HepG2 (cell line): Measurements from ENCODE around the gene HPCAL4. TPM values are rescaled to one million over a fixed set of nuclear protein-coding genes. Genes with fewer than 3 reads are reported as not detected.
A peak's percentile ranks its signal among the peaks of the same experiment; 100 is the strongest.

Source experiments
- ATAC-seq: fragments of 200-7000 bp; cut with Tn5 transposase; 3 replicates; pipeline ENCODE4 v1.9.1; 2020; ENCODE audit warnings: mild to moderate bottlenecking, moderate library complexity
- BruUV-seq: library from RNA; stranded (reverse); fragments of 400-500 nt; replicated peaks from 2 replicates; lab custom pipeline; 2021; lab: Mats Ljungman, UMichigan
- CTCF ChIA-PET: fragments of 300-600 bp; formaldehyde crosslinking; extraction: SDS; loops from one replicate; lab custom pipeline; 2021; ENCODE audit warnings: low total read pairs, inconsistent platforms, low intra/inter-chr PET ratio; lab: Yijun Ruan, JAX
- POLR2A ChIA-PET: fragments of 350-600 bp; sonication (Branson Sonifier 250); formaldehyde crosslinking; loops from one replicate; lab custom pipeline; 2020; ENCODE audit warnings: antibody characterized with exemption, inconsistent platforms; lab: Yijun Ruan, JAX
- DNase-seq: peaks from one replicate; pipeline ENCODE4 v3.0.0-alpha.2; 2015; ENCODE audit warnings: low spot score
- FAIRE-seq: peaks from 3 replicates; lab custom pipeline; 2011; peaks lifted over from hg19 to GRCh38; lab: Jason Lieb, UNC
- H2AFZ ChIP-seq: one replicate; pipeline ENCODE4 v1.6.1; 2011; ENCODE audit warnings: low read length, inconsistent platforms
- H3K27ac ChIP-seq: fragments of 300-600 bp; 3 replicates; pipeline ENCODE4 v1.8.0; 2011; ENCODE audit warnings: mixed run types, mild to moderate bottlenecking, mixed read lengths, low read length, inconsistent platforms; ENCODE audit not compliant: insufficient read depth; ENCODE audit errors: extremely low read length
- H3K27me3 ChIP-seq, 2 experiments: fragments of 200-600 bp in 1 of 2; 2 replicates in 1 of 2; 3 replicates in 1 of 2; pipeline versions ENCODE4 v1.6.0 to v1.8.0; 2011; ENCODE audit warnings: low read length in 2 of 2, mild to moderate bottlenecking in 2 of 2, moderate library complexity in 2 of 2, inconsistent platforms in 1 of 2; ENCODE audit not compliant: insufficient read depth in 2 of 2, control insufficient read depth in 1 of 2
- H3K36me3 ChIP-seq, 2 experiments: fragments of 200-600 bp in 1 of 2; replicated peaks in 1 of 2; 2 replicates in 1 of 2; 3 replicates in 1 of 2; pipeline versions ENCODE4 v1.5.1 to v1.8.0; 2011; ENCODE audit warnings: low read length in 2 of 2, inconsistent platforms in 1 of 2; ENCODE audit not compliant: insufficient read depth in 2 of 2, control insufficient read depth in 1 of 2
- H3K4me1 ChIP-seq: 2 replicates; pipeline ENCODE4 v1.5.1; 2012; ENCODE audit warnings: low read length, inconsistent platforms; ENCODE audit not compliant: insufficient read depth
- H3K4me2 ChIP-seq: 2 replicates; pipeline ENCODE4 v1.6.0; 2011; ENCODE audit warnings: low read depth, low read length, inconsistent platforms
- H3K4me3 ChIP-seq, 3 experiments: fragments of 200-600 bp in 1 of 3; sonication (generic), shearing (Covaris generic) in 1 of 3; replicated peaks in 1 of 3; 2 replicates each; pipeline ENCODE4 v1.5.1; 2011 to 2016; ENCODE audit warnings: low read length in 3 of 3, inconsistent platforms in 2 of 3, low read depth in 2 of 3, mild to moderate bottlenecking in 2 of 3, control low read depth in 1 of 3, mixed read lengths in 1 of 3; ENCODE audit not compliant: insufficient read depth in 1 of 3
- H3K79me2 ChIP-seq: one replicate; pipeline ENCODE4 v1.6.1; 2011; ENCODE audit warnings: low read length, inconsistent platforms; ENCODE audit not compliant: insufficient read depth
- H3K9ac ChIP-seq: 2 replicates; pipeline ENCODE4 v1.6.0; 2011; ENCODE audit warnings: mild to moderate bottlenecking, low read depth, low read length, inconsistent platforms; ENCODE audit not compliant: insufficient read depth
- H3K9me3 ChIP-seq: 2 replicates; pipeline ENCODE4 v1.5.1; 2012; ENCODE audit warnings: mild to moderate bottlenecking, low read length
- H4K20me1 ChIP-seq: 2 replicates; pipeline ENCODE4 v1.6.0; 2011; ENCODE audit warnings: inconsistent platforms, mild to moderate bottlenecking, low read length, moderate library complexity; ENCODE audit not compliant: insufficient read depth
- MAFF ChIP-seq: IDR thresholded peaks from 2 replicates; pipeline ENCODE4 v1.6.1; 2011; ENCODE audit warnings: low read depth, low read length, improper control_type of control experiment
- MAFK ChIP-seq, 2 experiments: IDR thresholded peaks in 1 of 2; conservative IDR thresholded peaks in 1 of 2; 2 replicates each; pipeline ENCODE4 v1.6.1; 2011; ENCODE audit warnings: improper control_type of control experiment in 2 of 2, low read length in 2 of 2
- MEIS1 ChIP-seq: sonication (generic); formaldehyde crosslinking; IDR thresholded peaks from 2 replicates; pipeline ENCODE4 v1.9.0; 2021; ENCODE audit warnings: mild to moderate bottlenecking, missing genetic modification reagents, moderate library complexity, borderline replicate concordance
- SPEN ChIP-seq: sonication (generic); formaldehyde crosslinking; IDR thresholded peaks from 2 replicates; pipeline ENCODE4 v1.5.1; 2020; ENCODE audit warnings: low read depth, mild to moderate bottlenecking, missing genetic modification reagents
- TEAD2 ChIP-seq: sonication (generic); formaldehyde crosslinking; IDR thresholded peaks from 2 replicates; pipeline ENCODE4 v1.9.0; 2021; ENCODE audit warnings: missing genetic modification reagents
- ZFP37 ChIP-seq: sonication (generic); formaldehyde crosslinking; IDR thresholded peaks from 2 replicates; pipeline ENCODE4 v1.4.0; 2020; ENCODE audit warnings: missing genetic modification reagents, borderline replicate concordance
- ZNF335 ChIP-seq: sonication (generic); formaldehyde crosslinking; IDR thresholded peaks from 2 replicates; pipeline ENCODE4 v1.4.0; 2020; ENCODE audit warnings: missing genetic modification reagents
- WGBS: methylation state at CpG from one replicate; pipeline ENCODE4 v1.1.6; 2017; ENCODE audit warnings: low lambda C conversion rate; 5-methylcytosine and 5-hydroxymethylcytosine counted together
- in situ Hi-C: cut with HindIII; loops from 2 replicates; pipeline ENCODE4 v1.10.0; 2017; ENCODE audit warnings: low pct_unique_long_range_greater_than_20kb; ENCODE audit not compliant: extremely low pct_ligation_motif_present
- intact Hi-C: fragments of 100-400 bp; cut with micrococcal nuclease; formaldehyde crosslinking; loops from one replicate; pipeline ENCODE4 v1.10.0; 2022; ENCODE audit not compliant: unreplicated experiment
- polyA plus RNA-seq, 8 experiments: library from polyadenylated mRNA; depleted of rRNA in 3 of 8; stranded (reverse) in 7 of 8; unstranded in 1 of 8; fragments of >200 nt; fragmentation: Illumina TruSeq in 4 of 8; extraction: Trizol in 4 of 8; gene quantifications; 2 replicates each; pipeline versions ENCODE4 v1.2.1 to v1.2.3, GENCODE V29; 2011 to 2016; ENCODE audit warnings: low read depth in 4 of 8, missing spikeins in 1 of 8, mixed read lengths in 1 of 8; ENCODE audit not compliant: insufficient read depth in 1 of 8
- total RNA-seq, 5 experiments: library from RNA; depleted of rRNA; stranded (reverse); fragments of >200 nt; fragmentation: Illumina TruSeq; extraction: Trizol; gene quantifications; 2 replicates each; pipeline ENCODE4 v1.2.3, GENCODE V29; 2016; ENCODE audit warnings: low read depth in 1 of 5
- TF ChIP-seq, protein P1 (sequence below): sonication (generic); formaldehyde crosslinking; IDR thresholded peaks from 2 replicates; pipeline ENCODE4; 2020; ENCODE audit warnings: missing genetic modification reagents, mild to moderate bottlenecking, borderline replicate concordance
- TF ChIP-seq, protein P2 (sequence below): sonication (generic); formaldehyde crosslinking; IDR thresholded peaks from 2 replicates; pipeline ENCODE4 v1.8.0; 2022; ENCODE audit warnings: low read depth, missing genetic modification reagents

HPCAL4 gene
- total and polyA plus RNA-seq, 2 of the 13 experiments (the other 11 are each of a cell fraction or from before 2014, with no cell fraction given) = not detected

DNA sequence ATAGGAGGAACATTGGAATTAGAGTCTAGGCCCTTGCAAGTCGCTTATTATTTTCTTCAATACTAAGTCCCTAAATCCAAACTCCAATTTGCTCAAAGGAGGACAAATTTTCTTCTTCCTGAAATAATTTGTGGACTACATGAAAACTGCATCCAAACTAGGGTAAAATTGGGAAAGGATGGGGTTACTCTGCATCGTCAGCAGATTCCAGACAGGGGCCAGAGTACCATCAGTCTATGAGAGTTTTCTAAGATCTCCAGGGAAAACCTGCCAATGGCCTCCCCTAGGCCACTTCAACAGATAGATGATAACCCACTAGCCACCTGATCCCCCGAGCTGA lies 52.3 kb downstream of the HPCAL4 start:
- Histone ChIP-seq H4K20me1 (no peaks in the 10 kb centered on the region), H2AFZ (no peak overlapping the region)
- no TSS peak for BruUV-seq
- TF ChIP-seq MAFF = peak; percentile 44
- TF ChIP-seq SPEN = no peak
- no peak for TF ChIP-seq TEAD2
- no peak for TF ChIP-seq ZNF335 (CRISPR knock-in tag)
- TF ChIP-seq MEIS1 = no peak
- TF ChIP-seq MAFK (conservative IDR thresholded peaks at IDR 0.05 in 1 of 2, IDR thresholded peaks at IDR 0.05 in 1 of 2; ENCODE audit: low read length in 2 of 2) = peak in 1 of 2 experiments; percentile 81; a peak in 3 of 4 replicates
- TF ChIP-seq ZFP37 = no peak
- TF ChIP-seq, protein P1, sequence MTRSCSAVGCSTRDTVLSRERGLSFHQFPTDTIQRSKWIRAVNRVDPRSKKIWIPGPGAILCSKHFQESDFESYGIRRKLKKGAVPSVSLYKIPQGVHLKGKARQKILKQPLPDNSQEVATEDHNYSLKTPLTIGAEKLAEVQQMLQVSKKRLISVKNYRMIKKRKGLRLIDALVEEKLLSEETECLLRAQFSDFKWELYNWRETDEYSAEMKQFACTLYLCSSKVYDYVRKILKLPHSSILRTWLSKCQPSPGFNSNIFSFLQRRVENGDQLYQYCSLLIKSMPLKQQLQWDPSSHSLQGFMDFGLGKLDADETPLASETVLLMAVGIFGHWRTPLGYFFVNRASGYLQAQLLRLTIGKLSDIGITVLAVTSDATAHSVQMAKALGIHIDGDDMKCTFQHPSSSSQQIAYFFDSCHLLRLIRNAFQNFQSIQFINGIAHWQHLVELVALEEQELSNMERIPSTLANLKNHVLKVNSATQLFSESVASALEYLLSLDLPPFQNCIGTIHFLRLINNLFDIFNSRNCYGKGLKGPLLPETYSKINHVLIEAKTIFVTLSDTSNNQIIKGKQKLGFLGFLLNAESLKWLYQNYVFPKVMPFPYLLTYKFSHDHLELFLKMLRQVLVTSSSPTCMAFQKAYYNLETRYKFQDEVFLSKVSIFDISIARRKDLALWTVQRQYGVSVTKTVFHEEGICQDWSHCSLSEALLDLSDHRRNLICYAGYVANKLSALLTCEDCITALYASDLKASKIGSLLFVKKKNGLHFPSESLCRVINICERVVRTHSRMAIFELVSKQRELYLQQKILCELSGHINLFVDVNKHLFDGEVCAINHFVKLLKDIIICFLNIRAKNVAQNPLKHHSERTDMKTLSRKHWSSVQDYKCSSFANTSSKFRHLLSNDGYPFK (CRISPR knock-in tag) = no peak
- TF ChIP-seq, protein P2, sequence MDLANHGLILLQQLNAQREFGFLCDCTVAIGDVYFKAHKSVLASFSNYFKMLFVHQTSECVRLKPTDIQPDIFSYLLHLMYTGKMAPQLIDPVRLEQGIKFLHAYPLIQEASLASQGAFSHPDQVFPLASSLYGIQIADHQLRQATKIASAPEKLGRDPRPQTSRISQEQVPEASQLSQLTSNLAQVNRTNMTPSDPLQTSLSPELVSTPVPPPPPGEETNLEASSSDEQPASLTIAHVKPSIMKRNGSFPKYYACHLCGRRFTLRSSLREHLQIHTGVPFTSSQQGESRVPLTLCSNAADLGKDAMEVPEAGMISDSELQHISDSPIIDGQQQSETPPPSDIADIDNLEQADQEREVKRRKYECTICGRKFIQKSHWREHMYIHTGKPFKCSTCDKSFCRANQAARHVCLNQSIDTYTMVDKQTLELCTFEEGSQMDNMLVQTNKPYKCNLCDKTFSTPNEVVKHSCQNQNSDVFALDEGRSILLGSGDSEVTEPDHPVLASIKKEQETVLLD (CRISPR knock-in tag) = no peak
- TF ChIP-seq, all 625 proteins: peak for 2
- DNase-seq (no peak), ATAC-seq (no peak), FAIRE-seq (no peak)
- intact Hi-C loops = no loop called here
- Histone ChIP-seq H3K4me1 (no peaks in the 10 kb centered on the region), H3K27ac (no peak overlapping the region), H3K9me3 (no peaks in the 10 kb centered on the region), H3K36me3 (no peaks in the 10 kb centered on the region), H3K27me3 (peaks cover 1 to 37% of the 10 kb centered on the region in 2 experiments; a peak in 4 of 5 replicates), H3K4me2 (no peak overlapping the region; the same call in 1 of the 2 replicates), H3K4me3 (no peak overlapping the region), H3K9ac (no peak overlapping the region), H3K79me2 (no peaks in the 10 kb centered on the region)
- in situ Hi-C loops = no loop called here
- ChIA-PET POLR2A (no interaction called here), CTCF (interaction anchor here (0.7 kb wide), 1 partner anchor 15 kb away, joined by 3 read pairs; no protein-coding TSS in a partner anchor)
- WGBS = 72% methylated on average over 3 of the region's 3 CpGs
